ENCODE data around the gene LINS1.

LINS1 gene

DNA sequence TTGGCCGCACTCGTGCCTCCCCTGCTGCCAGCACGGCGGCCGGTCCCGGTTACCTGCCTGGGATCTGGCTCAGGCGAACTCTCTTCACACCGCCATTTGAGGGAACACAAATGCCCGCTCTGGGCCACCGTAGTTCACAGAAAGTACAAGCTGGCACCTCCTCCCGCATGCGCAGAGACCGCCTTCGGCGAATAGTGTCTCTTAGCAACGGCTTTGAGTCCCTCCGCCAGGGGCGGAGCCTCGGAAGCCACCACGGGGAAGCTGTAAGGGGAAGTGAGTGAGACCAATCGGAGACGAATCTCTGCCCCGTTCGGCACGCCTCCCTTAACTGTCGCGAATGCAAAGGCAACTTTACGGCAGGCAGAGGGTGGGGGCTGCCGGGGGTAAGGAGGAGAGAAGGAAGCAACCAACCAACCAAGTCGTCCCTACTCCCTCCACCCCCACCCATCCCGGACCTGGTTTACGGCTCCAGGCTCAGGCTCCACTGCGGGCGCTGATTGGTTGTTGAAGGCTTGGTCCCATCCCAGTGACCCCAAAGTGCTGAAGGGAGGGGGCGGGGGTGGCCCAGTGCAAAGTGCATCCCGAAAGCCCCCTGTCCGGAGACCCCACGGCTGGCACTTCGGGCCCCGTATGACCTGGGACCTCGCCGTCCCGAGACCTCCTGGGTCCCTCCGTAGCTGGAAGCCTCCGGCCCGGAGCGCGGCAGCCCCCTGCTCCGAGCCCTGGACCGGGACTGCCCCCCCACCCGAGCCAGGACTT lies at the start of gene LINS1, which contains the start of gene ASB7:
LINS1 (minus strand) TSS at position 121 of the 759 bp plus-strand sequence. CDS start 21,342 bp downstream, outside the sequence.
ASB7 (plus strand) TSS at position 526 of the 759 bp plus-strand sequence. CDS start 9,628 bp downstream, outside the sequence.
- peak; percentile 71 for DNase-seq

DNA sequence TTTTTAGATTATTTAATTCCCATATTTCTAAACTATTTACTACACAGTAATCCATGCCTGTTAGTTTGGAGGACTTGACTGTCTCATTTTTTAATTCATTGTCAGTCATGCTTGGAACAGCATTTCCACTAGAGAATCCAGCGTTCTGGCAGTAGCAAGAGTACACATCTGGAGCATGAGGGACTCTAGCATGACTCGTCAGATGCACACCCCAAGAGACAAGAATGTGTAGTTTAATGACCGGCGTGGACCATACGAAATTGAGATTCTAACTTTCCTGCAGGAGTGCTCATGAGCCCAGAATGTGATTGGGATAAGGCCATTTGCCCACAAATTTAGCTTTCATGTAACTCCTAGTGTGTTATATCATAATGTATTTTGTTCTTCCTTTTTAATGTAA lies 49.3 kb upstream of the LINS1 start:
- no peak for DNase-seq

GRCh38 chr15:100650685-100651084 lies 48.7 kb upstream of the LINS1 start:
- DNase-seq, result no peak

GRCh38 chr15:100648951-100649350 lies 47.0 kb upstream of the LINS1 start:
- no peak for DNase-seq

DNA sequence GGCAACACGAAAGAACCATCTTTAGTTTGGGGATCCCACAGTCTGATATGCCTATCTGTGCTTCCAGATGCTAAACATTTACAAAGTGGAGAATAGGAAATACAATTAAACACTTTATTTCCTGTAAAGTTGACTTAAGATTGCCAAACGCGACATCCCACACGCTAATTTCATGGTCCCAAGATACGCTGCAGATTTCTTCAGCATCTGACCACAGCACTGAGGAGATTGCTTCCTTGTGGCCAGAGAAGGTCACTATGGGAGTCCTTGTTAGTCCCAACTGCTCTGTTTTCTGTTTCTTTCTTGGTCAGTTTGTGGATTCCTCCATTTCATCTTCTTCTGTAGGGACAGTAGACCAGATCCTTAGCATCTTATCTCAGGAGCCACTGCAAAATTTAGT lies 43.7 kb upstream of the LINS1 start:
- DNase-seq, result no peak

DNA sequence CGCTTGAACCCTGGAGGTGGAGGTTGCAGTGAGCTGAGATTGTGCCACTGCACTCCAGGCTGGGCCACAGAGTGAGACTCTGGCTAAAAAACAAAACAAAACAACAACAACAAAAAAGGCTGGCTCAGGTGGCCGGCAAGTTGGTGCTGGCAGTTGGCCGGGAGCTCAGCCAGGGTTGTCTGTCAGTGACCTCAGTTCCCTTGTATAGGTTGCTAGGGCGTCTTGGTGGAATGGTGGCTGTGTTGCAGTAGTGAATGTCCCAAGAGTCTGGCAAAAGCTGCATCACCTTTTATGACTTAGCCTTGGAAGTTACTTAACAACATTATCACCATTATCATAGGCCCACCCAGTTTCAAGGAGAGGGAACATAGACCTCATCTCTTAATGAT lies 41.0 kb upstream of the LINS1 start:
- DNase-seq, result no peak

- no peak for DNase-seq
Measured at GRCh38 chr15:100642213-100642949, 40.4 kb upstream of the LINS1 start.

DNA sequence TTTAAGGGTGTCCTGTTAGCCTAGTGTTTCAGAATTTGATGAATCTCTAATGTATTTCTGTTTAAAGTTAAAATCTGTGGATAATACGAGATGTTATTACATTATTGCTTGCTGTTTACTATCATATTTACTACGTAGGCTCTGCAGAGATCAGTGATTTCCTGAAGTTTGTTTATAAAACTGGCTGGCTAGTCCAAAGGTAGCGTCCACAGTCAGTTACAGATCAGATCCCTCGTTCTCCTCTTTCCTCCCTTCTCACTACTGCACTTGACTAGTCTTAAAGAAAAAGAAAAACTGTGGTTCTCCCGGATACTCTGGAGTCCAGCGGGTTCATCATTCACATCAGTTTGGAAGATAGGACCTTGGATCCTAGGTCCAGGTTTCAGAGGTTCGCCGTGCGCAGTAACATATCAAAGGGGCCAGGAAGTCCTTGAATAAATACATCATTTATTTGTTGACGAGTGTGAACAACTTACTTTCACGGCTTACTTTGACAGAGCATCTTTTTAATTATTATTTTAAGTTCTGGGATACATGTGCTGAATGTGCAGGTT lies 36.3 kb upstream of the LINS1 start:
- no peak for DNase-seq

DNA sequence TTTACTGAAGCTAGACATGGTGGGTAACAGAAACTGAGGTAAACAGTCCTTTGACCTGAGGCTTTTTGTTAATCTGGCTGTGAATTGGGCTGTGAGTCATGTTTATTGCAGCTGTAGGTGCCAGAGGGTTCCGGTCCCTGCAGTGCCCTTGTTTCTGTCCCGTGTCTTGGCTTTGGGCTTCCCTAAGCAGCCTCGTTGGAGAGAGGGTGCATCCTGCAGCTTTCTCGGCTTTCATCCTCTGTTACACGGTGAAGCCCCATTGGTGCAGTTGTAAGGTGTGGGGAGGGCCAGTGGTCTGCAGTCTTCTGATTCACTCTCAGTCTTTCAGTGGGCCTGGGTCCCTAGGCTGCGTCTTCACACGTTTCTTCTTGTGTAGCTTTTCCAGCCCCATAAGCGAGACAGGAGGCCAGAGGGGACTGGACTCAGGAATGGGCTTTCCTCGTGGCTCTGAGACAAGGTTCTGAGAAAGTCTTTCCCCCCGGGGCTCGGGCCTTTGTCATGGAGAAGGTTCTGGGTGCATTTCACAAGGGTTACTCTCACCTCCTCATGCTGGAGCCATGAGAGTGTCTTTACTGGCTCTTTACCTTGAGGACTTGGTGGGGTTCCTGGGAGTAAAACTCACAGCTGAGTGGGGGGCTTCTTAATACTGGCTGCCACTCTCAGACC lies 33.6 kb upstream of the LINS1 start:
- no peak for DNase-seq

GRCh38 chr15:100633763-100634075 lies 31.7 kb upstream of the LINS1 start:
- no peak for DNase-seq

GRCh38 chr15:100631831-100632230 lies 29.8 kb upstream of the LINS1 start:
- no peak for DNase-seq

- no peak for DNase-seq
Measured at GRCh38 chr15:100628746-100629145, 26.8 kb upstream of the LINS1 start.

DNA sequence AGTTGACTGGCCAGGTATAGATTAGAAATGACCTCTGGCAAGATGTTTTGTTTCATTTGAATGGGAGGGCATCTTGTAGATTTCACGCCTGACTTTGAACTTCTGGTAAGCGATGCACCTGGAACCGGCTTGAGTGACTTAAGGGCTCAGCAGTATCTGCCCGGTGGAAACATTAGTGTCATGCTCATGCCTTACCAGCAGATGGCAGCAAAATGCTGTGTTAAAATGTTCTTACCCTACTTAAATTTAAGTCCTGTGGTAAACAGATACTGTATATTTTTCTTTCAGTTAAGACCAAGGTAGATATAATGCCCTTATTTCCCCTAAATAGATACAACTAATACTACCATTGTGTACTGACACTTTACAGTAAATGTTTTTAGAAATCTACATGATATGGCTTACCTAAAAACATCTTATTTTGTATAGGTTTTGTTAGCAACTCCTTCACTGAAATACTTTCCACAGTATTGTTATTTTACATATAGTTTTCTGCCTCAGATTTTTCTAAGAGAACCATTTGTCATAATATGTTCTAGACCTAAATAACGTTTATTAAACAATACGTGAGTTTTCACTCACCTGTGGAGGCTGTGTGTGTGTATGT lies 25.9 kb upstream of the LINS1 start:
- DNase-seq, result peak; percentile 6

- DNase-seq, result no peak
Measured at GRCh38 chr15:100623301-100623700, 21.3 kb upstream of the LINS1 start.

DNA sequence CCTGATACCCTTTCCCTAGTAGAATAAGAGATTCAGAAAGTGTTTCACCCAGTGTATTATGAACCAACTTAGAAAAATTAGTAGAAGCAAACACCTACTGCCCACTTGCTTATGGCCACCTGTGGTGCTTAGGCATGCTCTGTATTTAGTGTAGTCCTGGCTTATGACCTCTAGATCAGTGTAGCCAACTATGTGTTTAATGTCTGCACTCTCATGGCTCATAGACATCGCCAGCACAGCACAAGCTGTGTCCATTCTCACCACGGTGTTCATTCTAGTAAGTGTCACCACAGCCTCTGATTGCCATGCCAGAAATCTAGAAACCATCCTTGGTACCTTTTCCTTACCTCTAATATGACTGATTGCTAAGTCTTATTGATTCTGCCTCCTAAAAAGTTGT lies 14.7 kb upstream of the LINS1 start:
- no peak for DNase-seq

DNA sequence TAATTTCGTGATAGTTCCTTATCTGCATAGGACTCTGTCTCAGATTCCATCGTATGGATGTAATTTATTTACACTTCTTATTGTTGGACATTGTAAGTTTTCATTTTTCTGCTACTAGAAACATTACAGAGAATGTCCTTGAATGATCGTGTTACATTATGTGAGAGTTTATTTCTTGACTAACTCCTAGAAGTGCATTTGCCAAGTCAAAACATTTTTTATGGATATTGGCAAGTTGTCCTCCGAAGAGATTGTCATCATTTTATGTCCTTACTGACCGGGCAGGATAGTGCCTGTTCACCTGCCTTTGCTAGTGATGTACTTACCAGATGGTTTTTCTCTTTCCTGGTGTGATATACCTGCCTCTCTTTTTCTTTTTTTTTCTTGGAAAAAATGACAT lies 13.8 kb upstream of the LINS1 start:
- no peak for DNase-seq

- no peak for DNase-seq
Measured at GRCh38 chr15:100614918-100615317, 12.9 kb upstream of the LINS1 start.

GRCh38 chr15:100614336-100614735 lies 12.4 kb upstream of the LINS1 start:
- DNase-seq, result no peak

DNA sequence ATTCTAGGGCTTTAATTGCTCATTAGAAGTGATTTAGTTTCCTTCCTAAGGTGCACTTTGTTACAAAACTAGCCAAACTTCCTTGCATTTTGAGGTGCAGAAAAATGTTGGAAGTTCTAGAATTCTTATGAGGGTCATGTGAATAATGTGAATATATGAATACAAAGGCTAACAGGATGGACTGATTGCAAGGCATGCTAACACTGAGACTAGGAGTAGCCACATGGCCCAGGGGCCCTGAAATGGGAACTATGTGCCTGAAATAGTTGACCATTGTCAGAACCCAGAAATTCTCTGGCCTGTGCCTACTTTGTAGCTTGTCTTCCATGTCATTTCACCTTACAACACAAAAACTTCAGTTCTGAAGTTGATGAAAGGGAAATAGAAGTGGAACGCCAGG lies 11.2 kb upstream of the LINS1 start:
- no peak for DNase-seq

DNA sequence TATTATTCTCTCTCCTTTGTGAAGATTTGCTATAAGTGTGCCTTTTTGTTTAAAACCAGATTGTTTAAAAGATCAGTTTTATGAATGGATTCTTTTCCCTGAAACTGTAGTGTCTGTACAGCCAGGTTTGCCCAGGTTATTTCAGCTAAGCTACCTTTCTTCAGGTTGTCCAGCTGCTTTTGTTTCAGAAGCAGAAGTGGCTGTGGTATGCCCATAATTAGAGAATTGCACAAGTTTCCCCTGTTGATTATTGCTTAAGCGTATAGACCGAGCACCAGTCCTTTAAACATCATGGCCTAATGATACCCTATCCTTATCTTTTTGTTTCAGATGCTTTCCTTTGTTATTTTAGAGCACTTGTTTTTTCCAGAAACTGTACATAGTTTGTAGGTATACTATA lies 10.6 kb upstream of the LINS1 start:
- no peak for DNase-seq

GRCh38 chr15:100602823-100603393 lies 924 bp upstream of the LINS1 start:
- DNase-seq, result no peak

- no peak for DNase-seq
Measured at GRCh38 chr15:100601617-100602063, 344 bp downstream of the LINS1 start.

GRCh38 chr15:100601163-100601562 lies 821 bp downstream of the LINS1 start:
- no peak for DNase-seq
